HL-60 (cell line): ENCODE data around the gene SMO.

Experiments used
- GABPA ChIP-seq: IDR thresholded peaks from 2 replicates; pipeline ENCODE4 v1.6.1; 2012; ENCODE audit warnings: low read depth
- POLR2AphosphoS5 ChIP-seq: IDR thresholded peaks from 2 replicates; pipeline ENCODE4 v1.6.1; 2012; ENCODE audit warnings: low read depth
- TF ChIP-seq, protein P1 (sequence below): IDR thresholded peaks from one replicate; pipeline ENCODE4 v1.5.1; 2011; ENCODE audit warnings: low read length, control low read depth, inconsistent platforms; ENCODE audit not compliant: insufficient read depth

DNA sequence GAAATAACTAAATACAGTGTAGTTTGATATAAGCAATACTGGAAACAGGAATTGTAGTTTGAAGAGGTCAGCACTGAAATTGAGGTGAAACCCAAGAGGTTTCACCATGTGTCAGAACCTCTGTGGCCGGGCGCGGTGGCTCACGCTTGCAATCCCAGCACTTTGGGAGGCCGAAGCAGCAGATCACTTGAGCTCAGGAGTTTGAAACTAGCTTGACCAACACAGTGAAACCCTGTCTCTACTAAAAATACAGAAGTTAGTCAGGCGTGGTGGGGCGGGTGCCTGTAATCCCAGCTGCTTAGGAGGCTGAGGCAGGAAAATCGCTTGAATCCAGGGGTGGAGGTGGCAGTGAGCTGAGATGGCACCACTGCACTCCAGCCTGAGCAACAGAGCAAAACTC, 50.1 kb downstream of the SMO start:
- TF ChIP-seq, protein P1, sequence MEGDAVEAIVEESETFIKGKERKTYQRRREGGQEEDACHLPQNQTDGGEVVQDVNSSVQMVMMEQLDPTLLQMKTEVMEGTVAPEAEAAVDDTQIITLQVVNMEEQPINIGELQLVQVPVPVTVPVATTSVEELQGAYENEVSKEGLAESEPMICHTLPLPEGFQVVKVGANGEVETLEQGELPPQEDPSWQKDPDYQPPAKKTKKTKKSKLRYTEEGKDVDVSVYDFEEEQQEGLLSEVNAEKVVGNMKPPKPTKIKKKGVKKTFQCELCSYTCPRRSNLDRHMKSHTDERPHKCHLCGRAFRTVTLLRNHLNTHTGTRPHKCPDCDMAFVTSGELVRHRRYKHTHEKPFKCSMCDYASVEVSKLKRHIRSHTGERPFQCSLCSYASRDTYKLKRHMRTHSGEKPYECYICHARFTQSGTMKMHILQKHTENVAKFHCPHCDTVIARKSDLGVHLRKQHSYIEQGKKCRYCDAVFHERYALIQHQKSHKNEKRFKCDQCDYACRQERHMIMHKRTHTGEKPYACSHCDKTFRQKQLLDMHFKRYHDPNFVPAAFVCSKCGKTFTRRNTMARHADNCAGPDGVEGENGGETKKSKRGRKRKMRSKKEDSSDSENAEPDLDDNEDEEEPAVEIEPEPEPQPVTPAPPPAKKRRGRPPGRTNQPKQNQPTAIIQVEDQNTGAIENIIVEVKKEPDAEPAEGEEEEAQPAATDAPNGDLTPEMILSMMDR: no peak
- TF ChIP-seq POLR2AphosphoS5: no peak
- no peak for TF ChIP-seq GABPA
